Hepatocyte (in vitro differentiated cells): ENCODE results near the gene IGSF6. TPM values are rescaled to one million over a fixed set of nuclear protein-coding genes. Genes with fewer than 3 reads are reported as not detected.
"Not testable (repeated sequence)": the region's sequence is repeated elsewhere in the genome, so short reads cannot be mapped to it uniquely, and the experiment has no call there.

ENCODE experiments used
- DNase-seq: peaks from one replicate; pipeline ENCODE4 v3.0.0-alpha.2; 2016; ENCODE audit warnings: low spot score
- H2AFZ ChIP-seq: fragments of 200-600 bp; sonication (generic); 2 replicates; pipeline ENCODE4 v1.6.0; 2016; ENCODE audit warnings: antibody characterized with exemption, mild to moderate bottlenecking
- H3K27ac ChIP-seq: fragments of 200-600 bp; sonication (generic); 2 replicates; pipeline ENCODE4 v1.5.1; 2016; ENCODE audit warnings: mild to moderate bottlenecking
- H3K27me3 ChIP-seq: fragments of 200-600 bp; sonication (generic); 2 replicates; pipeline ENCODE4 v1.6.1; 2016
- H3K36me3 ChIP-seq: fragments of 200-600 bp; sonication (generic); replicated peaks from 2 replicates; pipeline ENCODE4 v1.5.1; 2016; ENCODE audit warnings: low read depth; ENCODE audit not compliant: insufficient read depth
- H3K4me1 ChIP-seq: fragments of 200-600 bp; sonication (generic); 2 replicates; pipeline ENCODE4 v1.5.1; 2016; ENCODE audit warnings: mild to moderate bottlenecking, moderate library complexity; ENCODE audit not compliant: insufficient read depth
- H3K4me2 ChIP-seq: fragments of 200-600 bp; sonication (generic); 2 replicates; pipeline ENCODE4 v1.6.0; 2016
- H3K4me3 ChIP-seq: fragments of 200-600 bp; sonication (generic); 2 replicates; pipeline ENCODE4 v1.5.1; 2016; ENCODE audit warnings: mild to moderate bottlenecking
- H3K79me2 ChIP-seq: fragments of 200-600 bp; sonication (generic); 2 replicates; pipeline ENCODE4 v1.6.0; 2017; ENCODE audit warnings: mild to moderate bottlenecking
- H3K9me2 ChIP-seq: fragments of 200-600 bp; sonication (generic); replicated peaks from 2 replicates; pipeline ENCODE4 v1.6.0; 2017; ENCODE audit warnings: mild to moderate bottlenecking; ENCODE audit not compliant: insufficient read depth
- H3K9me3 ChIP-seq: fragments of 200-600 bp; sonication (generic); 2 replicates; pipeline ENCODE4 v1.5.1; 2016; ENCODE audit warnings: low read depth, mild to moderate bottlenecking
- H4K20me1 ChIP-seq: fragments of 200-600 bp; sonication (generic); 2 replicates; pipeline ENCODE4 v1.6.0; 2016; ENCODE audit warnings: mild to moderate bottlenecking; ENCODE audit not compliant: insufficient read depth, poor library complexity, severe bottlenecking
- EZH2 ChIP-seq: fragments of 200-600 bp; sonication (generic); IDR thresholded peaks from 2 replicates; pipeline ENCODE4 v1.6.1; 2016; ENCODE audit warnings: antibody characterized with exemption, mild to moderate bottlenecking, borderline replicate concordance
- EZH2phosphoT487 ChIP-seq: fragments of 200-600 bp; sonication (generic); IDR thresholded peaks from one replicate; pipeline ENCODE4 v1.6.1; 2018; ENCODE audit warnings: antibody characterized with exemption, mild to moderate bottlenecking, low read depth, moderate library complexity; ENCODE audit not compliant: unreplicated experiment, severe bottlenecking
- WGBS: methylation state at CpG from one replicate; pipeline ENCODE4 v1.1.6; 2016; ENCODE audit warnings: low lambda C conversion rate; ENCODE audit errors: missing lambda C conversion rate; 5-methylcytosine and 5-hydroxymethylcytosine counted together
- polyA plus RNA-seq: library from polyadenylated mRNA; unstranded; fragments of >200 nt; fragmentation: Nextera tagmentation; extraction: Ambion mirVana; gene quantifications from 2 replicates; pipeline ENCODE4 v1.2.1, GENCODE V29; 2016
- total RNA-seq: library from RNA; depleted of rRNA; stranded (reverse); fragments of >200 nt; gene quantifications from 2 replicates; pipeline ENCODE4 v1.2.3, GENCODE V29; 2014
- TF ChIP-seq, protein P1 (sequence below): fragments of 200-600 bp; sonication (generic); IDR thresholded peaks from 2 replicates; pipeline ENCODE4 v1.5.1; 2016; ENCODE audit warnings: antibody characterized with exemption, mild to moderate bottlenecking; ENCODE audit not compliant: poor library complexity

Gene IGSF6
- total and polyA plus RNA-seq, 2 experiments from 2014 or later = 0.70 to 2.2 TPM

GRCh38 chr16:21629616-21630539 lies 22.5 kb downstream of the IGSF6 start:
- not testable (repeated sequence) for H3K9me3 ChIP-seq, H3K4me2 ChIP-seq, H3K9me2 ChIP-seq, DNase-seq, H3K27ac ChIP-seq, H3K27me3 ChIP-seq, H4K20me1 ChIP-seq, H3K4me3 ChIP-seq, H3K36me3 ChIP-seq, H2AFZ ChIP-seq
- peaks cover 15% of the 10 kb centered on the region for H3K79me2 ChIP-seq
- WGBS = 98% methylated on average over 37 of the region's 37 CpGs
- peaks cover 12% of the 10 kb centered on the region for H3K4me1 ChIP-seq

- Histone ChIP-seq H2AFZ (no peak overlapping the region), H3K79me2 (peaks cover 18% of the 10 kb centered on the region), H3K4me3 (no peak overlapping the region), H3K4me2 (no peak overlapping the region), H3K27me3 (no peaks in the 10 kb centered on the region), H3K36me3 (no peaks in the 10 kb centered on the region), H4K20me1 (no peaks in the 10 kb centered on the region), H3K9me3 (no peaks in the 10 kb centered on the region), H3K9me2 (no peaks in the 10 kb centered on the region), H3K27ac (no peak overlapping the region), H3K4me1 (peaks cover 12% of the 10 kb centered on the region)
- no peak for DNase-seq
- TF ChIP-seq, protein P1, sequence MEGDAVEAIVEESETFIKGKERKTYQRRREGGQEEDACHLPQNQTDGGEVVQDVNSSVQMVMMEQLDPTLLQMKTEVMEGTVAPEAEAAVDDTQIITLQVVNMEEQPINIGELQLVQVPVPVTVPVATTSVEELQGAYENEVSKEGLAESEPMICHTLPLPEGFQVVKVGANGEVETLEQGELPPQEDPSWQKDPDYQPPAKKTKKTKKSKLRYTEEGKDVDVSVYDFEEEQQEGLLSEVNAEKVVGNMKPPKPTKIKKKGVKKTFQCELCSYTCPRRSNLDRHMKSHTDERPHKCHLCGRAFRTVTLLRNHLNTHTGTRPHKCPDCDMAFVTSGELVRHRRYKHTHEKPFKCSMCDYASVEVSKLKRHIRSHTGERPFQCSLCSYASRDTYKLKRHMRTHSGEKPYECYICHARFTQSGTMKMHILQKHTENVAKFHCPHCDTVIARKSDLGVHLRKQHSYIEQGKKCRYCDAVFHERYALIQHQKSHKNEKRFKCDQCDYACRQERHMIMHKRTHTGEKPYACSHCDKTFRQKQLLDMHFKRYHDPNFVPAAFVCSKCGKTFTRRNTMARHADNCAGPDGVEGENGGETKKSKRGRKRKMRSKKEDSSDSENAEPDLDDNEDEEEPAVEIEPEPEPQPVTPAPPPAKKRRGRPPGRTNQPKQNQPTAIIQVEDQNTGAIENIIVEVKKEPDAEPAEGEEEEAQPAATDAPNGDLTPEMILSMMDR = no peak
- TF ChIP-seq EZH2phosphoT487 (no peak), EZH2 (no peak)
- 95% methylated on average over 5 of the region's 5 CpGs for WGBS
These were observed 23.6 kb downstream of the IGSF6 start for GRCh38 chr16:21628772-21629171.

DNA sequence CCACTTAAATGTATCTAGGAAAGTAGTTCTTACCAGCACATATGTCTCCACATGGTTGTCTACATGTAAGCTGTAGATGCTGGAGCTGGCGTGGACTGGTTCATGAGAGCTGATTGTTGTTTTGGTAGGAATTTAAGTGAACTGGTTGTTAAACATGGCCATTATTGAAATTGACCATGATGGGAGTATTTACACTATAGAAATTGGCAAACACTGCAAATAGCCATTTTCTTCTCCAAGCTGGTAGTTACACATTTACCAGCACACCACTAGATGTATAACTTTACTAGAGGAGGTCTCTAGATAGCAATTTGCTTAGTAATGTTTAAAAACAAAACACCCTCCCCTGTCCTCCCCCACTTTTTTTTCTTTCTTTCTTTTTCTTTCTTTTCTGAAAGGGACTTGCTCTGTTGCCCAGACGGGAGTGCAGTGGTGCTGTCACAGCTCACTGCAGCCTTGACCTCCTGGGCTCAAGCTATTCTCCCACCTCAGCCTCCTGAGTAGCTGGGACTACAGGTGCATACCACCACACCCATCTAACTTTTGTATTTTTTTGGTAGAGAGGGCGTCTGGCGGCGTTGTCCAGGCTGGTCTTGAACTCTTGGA lies 24.2 kb downstream of the IGSF6 start:
- Histone ChIP-seq H3K4me1 (peaks cover 12% of the 10 kb centered on the region), H3K4me3 (no peak overlapping the region), H3K36me3 (no peaks in the 10 kb centered on the region), H3K27ac (peak overlapping the region; percentile 49), H3K79me2 (peaks cover 24% of the 10 kb centered on the region), H4K20me1 (no peaks in the 10 kb centered on the region), H3K9me2 (no peaks in the 10 kb centered on the region), H2AFZ (no peak overlapping the region), H3K4me2 (no peak overlapping the region), H3K9me3 (no peaks in the 10 kb centered on the region), H3K27me3 (no peaks in the 10 kb centered on the region)
- WGBS = 85% methylated on average over 5 of the region's 5 CpGs
- TF ChIP-seq EZH2 (no peak), EZH2phosphoT487 (no peak)
- TF ChIP-seq, protein P1 = no peak
- no peak for DNase-seq

DNA sequence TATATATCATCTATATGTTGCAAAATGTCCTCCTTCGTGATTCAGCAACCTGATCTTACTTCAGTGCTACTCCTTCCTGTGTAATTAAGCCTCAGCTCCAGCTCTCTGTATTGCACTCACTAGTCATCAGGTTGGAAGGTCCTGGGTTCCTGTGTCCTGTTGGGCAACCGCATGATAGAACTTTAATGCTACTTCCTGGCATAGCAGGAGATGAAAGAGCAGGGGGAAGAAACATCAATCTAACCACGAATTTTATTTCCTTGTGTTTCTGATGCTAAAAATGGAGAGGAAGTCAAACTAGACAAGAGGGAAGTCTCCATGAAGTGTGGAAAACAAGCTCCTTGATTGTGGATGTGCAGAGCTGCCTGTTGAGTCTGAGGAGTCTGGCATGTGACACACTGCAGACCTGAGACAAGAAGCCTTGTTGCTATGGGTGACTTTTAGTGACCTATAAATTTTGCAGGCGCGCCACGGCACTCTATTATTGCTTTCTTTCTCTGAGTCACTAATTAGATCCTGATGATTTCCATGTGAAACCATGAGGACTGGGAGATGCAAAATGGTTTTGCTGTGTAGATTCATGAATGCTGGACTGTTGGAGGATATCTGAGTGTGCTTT lies 25.6 kb downstream of the IGSF6 start:
- Histone ChIP-seq H2AFZ (no peak overlapping the region), H3K4me1 (peaks cover 12% of the 10 kb centered on the region), H3K27me3 (no peaks in the 10 kb centered on the region), H3K9me2 (no peaks in the 10 kb centered on the region), H4K20me1 (no peaks in the 10 kb centered on the region), H3K4me2 (peak overlapping the region; percentile 38), H3K79me2 (peaks cover 30% of the 10 kb centered on the region), H3K27ac (peak overlapping the region; percentile 88), H3K9me3 (no peaks in the 10 kb centered on the region), H3K4me3 (no peak overlapping the region), H3K36me3 (no peaks in the 10 kb centered on the region)
- no peak for TF ChIP-seq EZH2phosphoT487
- TF ChIP-seq, protein P1 = no peak
- no peak for TF ChIP-seq EZH2
- WGBS = 35% methylated on average over 6 of the region's 6 CpGs
- peak; percentile 64 for DNase-seq
